Measurements from ENCODE around the gene MYRFL.
"Not testable (repeated sequence)": the region's sequence is repeated elsewhere in the genome, so short reads cannot be mapped to it uniquely, and the experiment has no call there.

Gene MYRFL

DNA sequence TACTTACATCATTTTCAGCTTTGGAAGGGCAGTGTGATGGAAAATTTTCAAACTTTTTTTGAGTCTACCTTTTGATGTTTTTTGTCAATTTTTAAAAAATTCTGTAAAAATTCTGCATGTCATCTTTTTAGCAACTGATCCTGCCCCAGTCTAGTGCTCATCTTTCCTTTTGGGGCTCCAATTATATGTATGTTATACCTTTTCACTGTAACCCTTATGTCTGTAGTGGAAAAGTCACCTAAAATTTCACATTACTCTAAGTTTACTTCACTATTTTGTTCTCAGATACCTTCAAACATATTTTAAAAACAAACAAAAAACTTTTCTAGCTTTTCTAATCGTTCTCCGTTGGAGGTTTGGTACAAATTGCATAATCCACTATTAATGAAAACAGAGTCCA is 32.5 kb upstream of the MYRFL start:
- TF ChIP-seq, protein P1, sequence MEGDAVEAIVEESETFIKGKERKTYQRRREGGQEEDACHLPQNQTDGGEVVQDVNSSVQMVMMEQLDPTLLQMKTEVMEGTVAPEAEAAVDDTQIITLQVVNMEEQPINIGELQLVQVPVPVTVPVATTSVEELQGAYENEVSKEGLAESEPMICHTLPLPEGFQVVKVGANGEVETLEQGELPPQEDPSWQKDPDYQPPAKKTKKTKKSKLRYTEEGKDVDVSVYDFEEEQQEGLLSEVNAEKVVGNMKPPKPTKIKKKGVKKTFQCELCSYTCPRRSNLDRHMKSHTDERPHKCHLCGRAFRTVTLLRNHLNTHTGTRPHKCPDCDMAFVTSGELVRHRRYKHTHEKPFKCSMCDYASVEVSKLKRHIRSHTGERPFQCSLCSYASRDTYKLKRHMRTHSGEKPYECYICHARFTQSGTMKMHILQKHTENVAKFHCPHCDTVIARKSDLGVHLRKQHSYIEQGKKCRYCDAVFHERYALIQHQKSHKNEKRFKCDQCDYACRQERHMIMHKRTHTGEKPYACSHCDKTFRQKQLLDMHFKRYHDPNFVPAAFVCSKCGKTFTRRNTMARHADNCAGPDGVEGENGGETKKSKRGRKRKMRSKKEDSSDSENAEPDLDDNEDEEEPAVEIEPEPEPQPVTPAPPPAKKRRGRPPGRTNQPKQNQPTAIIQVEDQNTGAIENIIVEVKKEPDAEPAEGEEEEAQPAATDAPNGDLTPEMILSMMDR (IDR thresholded peaks at IDR 0.05; ENCODE audit: low read depth, low read length): no peak
- no peak for TF ChIP-seq EZH2phosphoT487 (IDR thresholded peaks at IDR 0.05; ENCODE audit: low read depth)
- Histone ChIP-seq H3K4me1 (ENCODE audit: low read length) (no peaks in the 10 kb centered on the region), H3K9me3 (ENCODE audit: insufficient read depth, low read length) (0 out of 2 replicates have a peak, but pooled peaks cover 4% of the 10 kb centered on the region)

DNA sequence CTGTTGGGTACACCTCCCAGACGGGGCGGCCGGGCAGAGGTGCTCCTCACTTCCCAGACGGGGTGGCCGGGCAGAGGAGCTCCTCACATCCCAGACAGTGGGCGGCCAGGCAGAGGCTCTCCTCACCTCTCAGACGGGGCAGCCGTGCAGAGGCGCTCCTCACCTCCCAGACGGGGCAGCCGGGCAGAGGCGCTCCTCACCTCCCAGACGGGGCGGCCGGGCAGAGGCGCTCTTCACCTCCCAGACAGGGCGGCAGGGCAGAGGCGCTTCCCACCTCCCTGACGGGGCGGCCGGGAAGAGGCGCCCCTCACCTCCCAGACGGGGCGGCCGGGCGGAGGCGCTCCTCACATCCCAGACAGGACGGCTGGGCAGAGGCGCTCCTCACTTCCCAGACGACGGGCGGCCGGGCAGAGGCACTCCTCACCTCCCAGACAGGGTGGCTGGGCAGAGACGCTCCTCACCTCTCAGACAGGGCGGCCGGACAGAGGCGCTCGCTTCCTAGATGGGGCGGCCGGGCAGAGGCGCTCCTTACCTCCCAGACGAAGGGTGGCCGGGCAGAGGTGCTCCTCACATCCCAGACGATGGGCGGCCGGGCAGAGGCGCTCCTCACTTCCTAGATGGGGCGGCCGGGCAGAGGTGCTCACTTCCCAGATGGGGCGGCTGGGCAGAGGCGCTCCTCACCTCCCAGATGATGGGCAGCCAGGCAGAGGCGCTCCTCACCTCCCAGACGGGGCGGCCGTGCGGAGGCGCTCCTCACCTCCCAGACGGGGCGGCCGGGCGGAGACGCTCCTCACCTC is 17.7 kb upstream of the MYRFL start:
- not testable (repeated sequence) for H3K4me3 ChIP-seq (ENCODE audit: low read length); H3K4me1 ChIP-seq (ENCODE audit: low read length); H2AFZ ChIP-seq (ENCODE audit: low read depth, low read length); H3K27ac ChIP-seq (ENCODE audit: low read length); H3K9ac ChIP-seq (ENCODE audit: low read length); H3K4me2 ChIP-seq (ENCODE audit: low read length); H4K20me1 ChIP-seq (ENCODE audit: insufficient read depth, low read length); H3K27me3 ChIP-seq (ENCODE audit: low read depth, low read length); H3K9me3 ChIP-seq (ENCODE audit: insufficient read depth, low read length); H3K79me2 ChIP-seq (ENCODE audit: low read length)
- peaks cover 20% of the 10 kb centered on the region for H3K36me3 ChIP-seq (replicated peaks; ENCODE audit: low read depth, low read length)

More for the DNA sequence above, 32.5 kb upstream of the MYRFL start:
- no peak overlapping the region for H3K27ac ChIP-seq (ENCODE audit: low read length)
- peaks cover 57% of the 10 kb centered on the region for H3K36me3 ChIP-seq (replicated peaks; ENCODE audit: low read depth, low read length)
- H3K4me3 ChIP-seq (ENCODE audit: low read length): no peak overlapping the region
- no peak overlapping the region for H2AFZ ChIP-seq (ENCODE audit: low read depth, low read length)
- H3K27me3 ChIP-seq (ENCODE audit: low read depth, low read length): no peaks in the 10 kb centered on the region
- no peaks in the 10 kb centered on the region for H4K20me1 ChIP-seq (ENCODE audit: insufficient read depth, low read length)
- no peaks in the 10 kb centered on the region for H3K79me2 ChIP-seq (ENCODE audit: low read length)
- no peak overlapping the region for H3K9ac ChIP-seq (ENCODE audit: low read length)
- H3K4me2 ChIP-seq (ENCODE audit: low read length): no peak overlapping the region

DNA sequence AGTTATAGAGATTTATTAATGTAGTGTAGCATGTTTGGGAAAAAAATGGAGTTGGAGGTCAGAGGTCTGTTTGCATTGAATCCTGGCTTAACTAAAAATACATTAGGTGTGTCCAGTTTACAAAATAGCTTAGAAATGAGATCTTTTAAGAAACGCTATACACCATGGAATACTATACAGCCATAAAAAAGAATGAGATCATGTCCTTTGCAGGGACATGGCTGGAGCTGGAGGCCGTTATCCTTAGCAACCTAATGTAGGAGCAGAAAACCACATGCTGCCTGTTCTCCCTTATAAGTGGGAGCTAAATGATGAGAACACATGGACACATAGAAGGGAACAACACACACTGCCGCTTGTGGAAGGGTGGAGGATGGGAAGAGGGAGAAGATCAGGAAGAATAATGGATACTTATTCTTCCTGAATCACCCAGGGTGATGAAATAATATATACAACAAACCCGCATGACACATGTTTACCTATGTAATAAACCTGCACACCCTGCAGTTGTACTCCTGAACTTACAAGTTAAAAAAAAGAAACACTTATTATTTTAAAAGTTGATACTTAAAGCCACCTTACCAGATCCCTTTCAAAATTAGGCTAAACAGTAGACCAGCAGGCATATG is 14.0 kb upstream of the MYRFL start:
- no peaks in the 10 kb centered on the region for H4K20me1 ChIP-seq (ENCODE audit: insufficient read depth, low read length)
- H3K4me2 ChIP-seq (ENCODE audit: low read length): no peak overlapping the region
- H3K9ac ChIP-seq (ENCODE audit: low read length): no peak overlapping the region
- H3K9me3 ChIP-seq (ENCODE audit: insufficient read depth, low read length): peaks cover 6% of the 10 kb centered on the region; the same call in 1 of the 2 replicates
- H3K27ac ChIP-seq (ENCODE audit: low read length): no peak overlapping the region
- no peaks in the 10 kb centered on the region for H3K79me2 ChIP-seq (ENCODE audit: low read length)
- H3K36me3 ChIP-seq (replicated peaks; ENCODE audit: low read depth, low read length): peaks cover 20% of the 10 kb centered on the region
- H3K27me3 ChIP-seq (ENCODE audit: low read depth, low read length): no peaks in the 10 kb centered on the region
- TF ChIP-seq, protein P1 (IDR thresholded peaks at IDR 0.05; ENCODE audit: low read depth, low read length): no peak
- TF ChIP-seq EZH2phosphoT487 (IDR thresholded peaks at IDR 0.05; ENCODE audit: low read depth): no peak
- H3K4me1 ChIP-seq (ENCODE audit: low read length): no peaks in the 10 kb centered on the region
- H3K4me3 ChIP-seq (ENCODE audit: low read length): no peak overlapping the region
- H2AFZ ChIP-seq (ENCODE audit: low read depth, low read length): no peak overlapping the region

DNA sequence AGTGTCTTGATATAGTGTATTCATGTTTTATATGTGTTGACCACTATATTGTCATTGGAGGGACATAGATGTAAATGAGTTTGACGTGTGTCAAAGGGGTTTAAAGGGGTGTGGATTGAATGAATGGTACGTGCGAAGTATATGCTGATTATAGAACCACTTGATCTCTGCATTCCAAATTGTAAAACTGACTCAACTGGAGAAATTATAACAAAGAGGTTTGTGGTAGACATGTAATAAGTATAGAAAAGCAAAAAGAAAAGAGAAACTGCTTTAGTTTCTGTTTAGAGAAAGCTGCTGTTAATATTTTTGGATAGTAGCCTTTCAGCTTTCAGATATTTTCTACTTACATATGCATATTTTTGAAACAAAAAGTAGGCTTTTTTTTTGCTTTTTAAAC is 8.9 kb upstream of the MYRFL start:
- peaks cover 12% of the 10 kb centered on the region for H3K36me3 ChIP-seq (replicated peaks; ENCODE audit: low read depth, low read length)
- no peaks in the 10 kb centered on the region for H3K79me2 ChIP-seq (ENCODE audit: low read length)
- no peaks in the 10 kb centered on the region for H3K4me1 ChIP-seq (ENCODE audit: low read length)
- H3K9ac ChIP-seq (ENCODE audit: low read length): no peak overlapping the region
- no peaks in the 10 kb centered on the region for H3K27me3 ChIP-seq (ENCODE audit: low read depth, low read length)
- H4K20me1 ChIP-seq (ENCODE audit: insufficient read depth, low read length): no peaks in the 10 kb centered on the region
- H3K4me2 ChIP-seq (ENCODE audit: low read length): no peak overlapping the region
- H3K4me3 ChIP-seq (ENCODE audit: low read length): no peak overlapping the region
- H3K9me3 ChIP-seq (ENCODE audit: insufficient read depth, low read length): no peaks in the 10 kb centered on the region
- H3K27ac ChIP-seq (ENCODE audit: low read length): no peak overlapping the region
- H2AFZ ChIP-seq (ENCODE audit: low read depth, low read length): no peak overlapping the region
- TF ChIP-seq EZH2phosphoT487 (IDR thresholded peaks at IDR 0.05; ENCODE audit: low read depth): no peak
- TF ChIP-seq, protein P1 (IDR thresholded peaks at IDR 0.05; ENCODE audit: low read depth, low read length): no peak

Data from OCI-LY3 (cell line).